H1 (cell line): Measurements from ENCODE around the gene NBEA. TPM values are rescaled to one million over a fixed set of nuclear protein-coding genes. Genes with fewer than 3 reads are reported as not detected.
A peak's percentile ranks its signal among the peaks of the same experiment; 100 is the strongest.

ENCODE experiments used
- CTCF ChIA-PET: fragments of 300-600 bp; sonication (Branson Sonifier 250); formaldehyde crosslinking; loops from one replicate; lab custom pipeline; 2021; ENCODE audit not compliant: partially characterized antibody; lab: Charles Lee
- POLR2A ChIA-PET: fragments of 300-600 bp; sonication (Branson Sonifier 250); formaldehyde crosslinking; loops from one replicate; lab custom pipeline; 2021; ENCODE audit warnings: inconsistent platforms; ENCODE audit not compliant: partially characterized antibody; lab: Charles Lee
- DNase-seq, 2 experiments: peaks; one replicate each; pipeline versions ENCODE4 v3.0.0 to v3.0.0-alpha.2; 2010 to 2022; ENCODE audit warnings: low spot score in 2 of 2, low read depth in 1 of 2, mixed read lengths in 1 of 2
- FAIRE-seq: peaks from 2 replicates; lab custom pipeline; 2011; peaks lifted over from hg19 to GRCh38; lab: Jason Lieb, UNC
- H2AFZ ChIP-seq: 2 replicates; pipeline ENCODE4 v1.8.1; 2012; ENCODE audit warnings: low read length, inconsistent platforms
- H2AK5ac ChIP-seq: 2 replicates; pipeline ENCODE4 v1.6.1; 2013; ENCODE audit warnings: low read depth, low read length
- H2BK120ac ChIP-seq: replicated peaks from 2 replicates; pipeline ENCODE3; 2013; ENCODE audit warnings: low read depth, low read length, inconsistent platforms
- H2BK12ac ChIP-seq: 2 replicates; pipeline ENCODE4 v1.6.1; 2013; ENCODE audit warnings: low read depth, low read length
- H2BK15ac ChIP-seq: 2 replicates; pipeline ENCODE4 v1.6.1; 2013; ENCODE audit warnings: low read length
- H2BK20ac ChIP-seq: 2 replicates; pipeline ENCODE4 v1.6.1; 2013; ENCODE audit warnings: low read length
- H2BK5ac ChIP-seq: 2 replicates; pipeline ENCODE4 v1.6.1; 2013; ENCODE audit warnings: low read depth, low read length
- H3K14ac ChIP-seq: 2 replicates; pipeline ENCODE4 v1.6.1; 2013; ENCODE audit warnings: inconsistent platforms; ENCODE audit not compliant: insufficient read length
- H3K18ac ChIP-seq: 2 replicates; pipeline ENCODE4 v1.6.1; 2013; ENCODE audit warnings: low read length; ENCODE audit errors: extremely low read depth
- H3K23ac ChIP-seq: 2 replicates; pipeline ENCODE4 v1.6.1; 2013; ENCODE audit warnings: inconsistent platforms; ENCODE audit not compliant: insufficient read length
- H3K23me2 ChIP-seq: 2 replicates; pipeline ENCODE4 v1.6.1; 2013; ENCODE audit warnings: low read depth, low read length
- H3K27ac ChIP-seq: 2 replicates; pipeline ENCODE4 v1.6.1; 2011; ENCODE audit warnings: low read depth, low read length, inconsistent platforms
- H3K27me3 ChIP-seq, 4 experiments: replicated peaks in 1 of 4; 1 replicate in 1 of 4; 2 replicates in 3 of 4; pipeline versions ENCODE4 v1.6.1 to v1.8.1; 2011 to 2013; ENCODE audit warnings: low read length in 3 of 4, mild to moderate bottlenecking in 3 of 4, inconsistent platforms in 2 of 4, mixed read lengths in 2 of 4, moderate library complexity in 1 of 4; ENCODE audit not compliant: control insufficient read depth in 3 of 4, insufficient read depth in 3 of 4; ENCODE audit errors: extremely low read depth in 1 of 4
- H3K36me3 ChIP-seq, 4 experiments: 2 replicates each; pipeline versions ENCODE4 v1.6.1 to v1.8.1; 2011 to 2013; ENCODE audit warnings: mild to moderate bottlenecking in 4 of 4, low read length in 3 of 4, moderate library complexity in 2 of 4, control low read depth in 1 of 4, inconsistent platforms in 1 of 4; ENCODE audit not compliant: insufficient read depth in 4 of 4, control insufficient read depth in 2 of 4
- H3K4ac ChIP-seq: replicated peaks from 2 replicates; pipeline ENCODE3; 2013; ENCODE audit warnings: low read length, low read depth, mixed read lengths, inconsistent platforms; ENCODE audit not compliant: insufficient read length
- H3K4me1 ChIP-seq, 4 experiments: replicated peaks in 1 of 4; 1 replicate in 1 of 4; 2 replicates in 3 of 4; pipeline versions ENCODE4 v1.6.1 to v1.8.1; 2011 to 2013; ENCODE audit warnings: low read length in 3 of 4, inconsistent platforms in 2 of 4, mixed read lengths in 1 of 4; ENCODE audit not compliant: insufficient read depth in 4 of 4, control insufficient read depth in 3 of 4
- H3K4me2 ChIP-seq, 2 experiments: 2 replicates each; pipeline versions ENCODE4 v1.6.1 to v1.8.1; 2011 to 2013; ENCODE audit warnings: low read depth in 2 of 2, low read length in 2 of 2, control low read depth in 1 of 2, inconsistent platforms in 1 of 2, mild to moderate bottlenecking in 1 of 2; ENCODE audit not compliant: insufficient read depth in 1 of 2
- H3K4me3 ChIP-seq, 4 experiments: fragments of 200-600, 300-600 bp in 1 of 4; sonication (generic), shearing (Covaris generic), sonication (Bioruptor Twin) in 1 of 4; 2 replicates each; pipeline versions ENCODE4 v1.5.1 to v1.8.1; 2011 to 2016; ENCODE audit warnings: low read length in 4 of 4, low read depth in 3 of 4, control low read depth in 2 of 4, inconsistent platforms in 2 of 4, mild to moderate bottlenecking in 2 of 4, mixed read lengths in 1 of 4, moderate library complexity in 1 of 4; ENCODE audit not compliant: insufficient read depth in 2 of 4; ENCODE audit errors: extremely low read depth in 1 of 4
- H3K56ac ChIP-seq: replicated peaks from 2 replicates; pipeline ENCODE3; 2013; ENCODE audit warnings: low read depth, mild to moderate bottlenecking, mixed read lengths, low read length, inconsistent platforms; ENCODE audit not compliant: insufficient read length
- H3K79me1 ChIP-seq: 2 replicates; pipeline ENCODE4 v1.6.1; 2013; ENCODE audit warnings: low read depth, low read length, control low read depth
- H3K79me2 ChIP-seq, 2 experiments: 2 replicates each; pipeline versions ENCODE4 v1.6.1 to v1.8.1; 2012 to 2013; ENCODE audit warnings: low read length in 2 of 2, mild to moderate bottlenecking in 2 of 2, inconsistent platforms in 1 of 2; ENCODE audit not compliant: insufficient read depth in 2 of 2, control insufficient read depth in 1 of 2
- H3K9ac ChIP-seq, 4 experiments: replicated peaks in 1 of 4; 1 replicate in 1 of 4; 2 replicates in 3 of 4; pipeline versions ENCODE4 v1.6.1 to v1.8.1; 2011 to 2013; ENCODE audit warnings: low read depth in 3 of 4, low read length in 3 of 4, control low read depth in 2 of 4, mild to moderate bottlenecking in 2 of 4, moderate library complexity in 2 of 4, inconsistent platforms in 1 of 4; ENCODE audit errors: extremely low read depth in 1 of 4
- H3K9me3 ChIP-seq, 2 experiments: 2 replicates each; pipeline versions ENCODE4 v1.6.1 to v1.8.1; 2012 to 2013; ENCODE audit warnings: mild to moderate bottlenecking in 2 of 2, moderate library complexity in 2 of 2, control low read depth in 1 of 2, inconsistent platforms in 1 of 2, low read depth in 1 of 2, low read length in 1 of 2, mixed read lengths in 1 of 2; ENCODE audit not compliant: insufficient read depth in 2 of 2
- H4K20me1 ChIP-seq, 2 experiments: replicated peaks in 1 of 2; 2 replicates each; pipeline versions ENCODE3 to v1.8.1; 2011 to 2013; ENCODE audit warnings: inconsistent platforms in 2 of 2, low read length in 2 of 2, mild to moderate bottlenecking in 1 of 2; ENCODE audit not compliant: insufficient read depth in 2 of 2, control insufficient read depth in 1 of 2
- H4K5ac ChIP-seq: 2 replicates; pipeline ENCODE4 v1.6.1; 2013; ENCODE audit warnings: low read length, low read depth, mixed read lengths, inconsistent platforms; ENCODE audit not compliant: insufficient read length
- H4K8ac ChIP-seq: 2 replicates; pipeline ENCODE4 v1.8.0; 2013; ENCODE audit warnings: mild to moderate bottlenecking, moderate library complexity, low read length, inconsistent platforms; ENCODE audit not compliant: insufficient read depth; ENCODE audit errors: extremely low read depth
- H4K91ac ChIP-seq: replicated peaks from 2 replicates; pipeline ENCODE3; 2013; ENCODE audit warnings: low read length, mixed read lengths, inconsistent platforms; ENCODE audit not compliant: insufficient read length
- ASH2L ChIP-seq: fragments of 200-600, 300-600 bp; sonication (generic); IDR thresholded peaks from one replicate; pipeline ENCODE4 v1.7.1; 2017; ENCODE audit warnings: low read length
- BACH1 ChIP-seq: IDR thresholded peaks from 2 replicates; pipeline ENCODE4 v1.6.1; 2012; ENCODE audit warnings: low read length, improper control_type of control experiment
- BRCA1 ChIP-seq: IDR thresholded peaks from 2 replicates; pipeline ENCODE4 v1.6.1; 2012; ENCODE audit warnings: low read depth, low read length, improper control_type of control experiment
- CTBP2 ChIP-seq: IDR thresholded peaks from 2 replicates; pipeline ENCODE4 v1.7.0; 2011; ENCODE audit warnings: borderline replicate concordance, mild to moderate bottlenecking, moderate library complexity, mixed read lengths, low read length; ENCODE audit not compliant: insufficient read depth, insufficient read length
- FOSL1 ChIP-seq: IDR thresholded peaks from 2 replicates; pipeline ENCODE4 v1.6.1; 2011; ENCODE audit warnings: mild to moderate bottlenecking, low read depth, low read length, moderate library complexity; ENCODE audit not compliant: insufficient read depth
- MAX ChIP-seq: IDR thresholded peaks from 2 replicates; pipeline ENCODE4 v1.6.1; 2012; ENCODE audit warnings: inconsistent platforms
- RNF2 ChIP-seq: fragments of 200-900, 300-1000 bp; sonication (generic); IDR thresholded peaks from 2 replicates; pipeline ENCODE4 v1.7.1; 2016; ENCODE audit warnings: borderline replicate concordance, low read depth, mild to moderate bottlenecking, antibody characterized with exemption, low read length; ENCODE audit not compliant: poor library complexity, severe bottlenecking; ENCODE audit errors: missing control alignments
- SIX5 ChIP-seq: IDR thresholded peaks from 2 replicates; pipeline ENCODE4 v1.6.1; 2011; ENCODE audit warnings: mild to moderate bottlenecking, low read depth, low read length
- SP1 ChIP-seq: IDR thresholded peaks from 2 replicates; pipeline ENCODE4 v1.6.1; 2011; ENCODE audit warnings: low read depth, low read length
- TAF7 ChIP-seq: optimal IDR thresholded peaks from 2 replicates; pipeline ENCODE3; 2011; ENCODE audit warnings: low read depth, mild to moderate bottlenecking, inconsistent platforms, low read length, moderate library complexity, borderline replicate concordance
- YY1 ChIP-seq: IDR thresholded peaks from 2 replicates; pipeline ENCODE4 v1.6.1; 2011; ENCODE audit warnings: low read depth, mild to moderate bottlenecking, low read length
- WGBS, 2 experiments: shearing (Covaris generic) in 1 of 2; methylation state at CpG; one replicate each; pipeline versions ENCODE4 v1.1.6 to v1.1.7; 2013 to 2015; ENCODE audit warnings: low lambda C conversion rate in 2 of 2, mixed read lengths in 2 of 2, inconsistent platforms in 1 of 2, low coverage in 1 of 2, missing lambda C conversion rate in 1 of 2; ENCODE audit not compliant: insufficient replicate concordance in 2 of 2, insufficient coverage in 1 of 2, insufficient read length in 1 of 2; ENCODE audit errors: extremely low coverage in 1 of 2, missing lambda C conversion rate in 1 of 2; 5-methylcytosine and 5-hydroxymethylcytosine counted together
- polyA plus RNA-seq, 7 experiments: library from polyadenylated mRNA; depleted of rRNA in 3 of 7; stranded (reverse) in 5 of 7; unstranded in 2 of 7; fragments of >200 nt in 5 of 7; fragments of 200-250 nt in 2 of 7; gene quantifications; 1 replicate in 5 of 7; 2 replicates in 1 of 7; 4 replicates in 1 of 7; pipeline versions ENCODE4 v1.2.1 to v1.2.3, GENCODE V29; 2011 to 2013; ENCODE audit warnings: missing spikeins in 2 of 7, mixed read lengths in 2 of 7
- total RNA-seq: library from RNA; stranded (reverse); fragmentation: NEBNext Ultra II Directional; extraction: Animal tissue kit (Norgen Biotek cat#: 25700); gene quantifications from 2 replicates; pipeline ENCODE4 v1.2.1, GENCODE V29; 2021

NBEA gene
- total and polyA plus RNA-seq, 2 of the 8 experiments (the other 6 are each of a cell fraction or from before 2014, with no cell fraction given) = 14.2 to 21.5 TPM

- Histone ChIP-seq H3K9me3 (no peaks in the 10 kb centered on the region), H4K8ac (no peak overlapping the region; the same call in 1 of the 2 replicates), H3K4ac (no peak overlapping the region), H3K79me2 (peaks cover under 1 to 51% of the 10 kb centered on the region in 2 experiments; a peak in 3 of 4 replicates), H3K27me3 (no peaks in the 10 kb centered on the region), H3K36me3 (no peaks in the 10 kb centered on the region), H2BK12ac (no peak overlapping the region), H4K20me1 (peaks cover 7 to 11% of the 10 kb centered on the region in 2 experiments), H3K18ac (peak overlapping the region; percentile 2; the same call in 1 of the 2 replicates), H3K4me2 (peak overlapping the region; percentile 90), H3K4me3 (peak overlapping the region; percentile 75 to 94 (median 87)), H3K23ac (no peak overlapping the region), H2BK15ac (no peak overlapping the region), H3K23me2 (peaks cover 13% of the 10 kb centered on the region), H3K56ac (no peak overlapping the region), H2BK20ac (no peak overlapping the region), H3K4me1 (peaks cover 0 to 8% (median 3%) of the 10 kb centered on the region in 4 experiments; a peak in 5 of 7 replicates), H3K9ac (peak overlapping the region; percentile 24 to 84 (median 40); a peak in 6 of 7 replicates), H2AK5ac (no peak overlapping the region), H4K5ac (peak overlapping the region; percentile 40), H4K91ac (no peak overlapping the region), H3K14ac (no peak overlapping the region), H2BK5ac (0 out of 2 replicates have a peak overlapping the region, but pooled peaks have one; percentile 15), H2BK120ac (no peak overlapping the region), H2AFZ (peak overlapping the region; percentile 45; the same call in 1 of the 2 replicates), H3K79me1 (no peaks in the 10 kb centered on the region), H3K27ac (no peak overlapping the region)
- 1% methylated on average over 31 of the region's 62 CpGs; no CpG with 5 or more reads in 1 of the 2 experiments for WGBS, 2 experiments
- ChIA-PET CTCF (no interaction called here), POLR2A (no interaction called here)
- DNase-seq (peak in 1 of 2 experiments; percentile 63), FAIRE-seq (no peak)
- TF ChIP-seq CTBP2 = no peak
- no peak for TF ChIP-seq YY1
- TF ChIP-seq FOSL1 = no peak
- no peak for TF ChIP-seq TAF7
- TF ChIP-seq RNF2 = no peak
- TF ChIP-seq MAX = peak; percentile 64; the same call in 1 of the 2 replicates
- no peak for TF ChIP-seq SP1
- no peak for TF ChIP-seq ASH2L
- no peak for TF ChIP-seq BACH1
- no peak for TF ChIP-seq BRCA1
- no peak for TF ChIP-seq SIX5
These were observed 814 bp downstream of the NBEA start for GRCh38 chr13:34942732-34943435.
